GM12891 (cell line): ENCODE results near the gene ADGRB3. TPM values are rescaled to one million over a fixed set of nuclear protein-coding genes. Genes with fewer than 3 reads are reported as not detected.
A peak's percentile ranks its signal among the peaks of the same experiment; 100 is the strongest.

ENCODE experiments used
- DNase-seq: peaks from one replicate; pipeline ENCODE4 v3.0.0; 2011; ENCODE audit warnings: low spot score; ENCODE audit not compliant: insufficient read length
- FAIRE-seq: peaks from 2 replicates; lab custom pipeline; 2011; peaks lifted over from hg19 to GRCh38; lab: Jason Lieb, UNC
- PAX5 ChIP-seq: IDR thresholded peaks from 2 replicates; pipeline ENCODE4 v1.6.1; 2011; ENCODE audit warnings: low read length, moderate library complexity, mild to moderate bottlenecking; ENCODE audit not compliant: insufficient read depth, severe bottlenecking
- POLR2A ChIP-seq: IDR thresholded peaks from 2 replicates; pipeline ENCODE4 v1.6.1; 2011; ENCODE audit warnings: low read depth, low read length, control low read depth
- POLR2AphosphoS5 ChIP-seq: IDR thresholded peaks from 2 replicates; pipeline ENCODE4 v1.6.1; 2011; ENCODE audit warnings: low read depth, low read length, control low read depth
- POU2F2 ChIP-seq: IDR thresholded peaks from 2 replicates; pipeline ENCODE4 v1.6.1; 2011; ENCODE audit warnings: low read depth, mild to moderate bottlenecking, control low read depth, low read length, moderate library complexity
- SPI1 ChIP-seq: IDR thresholded peaks from 2 replicates; pipeline ENCODE4 v1.6.1; 2011; ENCODE audit warnings: low read depth, low read length, control low read depth
- TAF1 ChIP-seq: IDR thresholded peaks from 2 replicates; pipeline ENCODE4 v1.6.1; 2011; ENCODE audit warnings: low read depth, low read length, control low read depth
- polyA plus RNA-seq: library from polyadenylated mRNA; unstranded; fragments of >200 nt; gene quantifications from one replicate; pipeline ENCODE4 v1.2.1, GENCODE V29; 2012; ENCODE audit warnings: low read depth, missing spikeins, inconsistent platforms; ENCODE audit not compliant: missing spikeins

Gene ADGRB3
- not detected for polyA plus RNA-seq

DNA sequence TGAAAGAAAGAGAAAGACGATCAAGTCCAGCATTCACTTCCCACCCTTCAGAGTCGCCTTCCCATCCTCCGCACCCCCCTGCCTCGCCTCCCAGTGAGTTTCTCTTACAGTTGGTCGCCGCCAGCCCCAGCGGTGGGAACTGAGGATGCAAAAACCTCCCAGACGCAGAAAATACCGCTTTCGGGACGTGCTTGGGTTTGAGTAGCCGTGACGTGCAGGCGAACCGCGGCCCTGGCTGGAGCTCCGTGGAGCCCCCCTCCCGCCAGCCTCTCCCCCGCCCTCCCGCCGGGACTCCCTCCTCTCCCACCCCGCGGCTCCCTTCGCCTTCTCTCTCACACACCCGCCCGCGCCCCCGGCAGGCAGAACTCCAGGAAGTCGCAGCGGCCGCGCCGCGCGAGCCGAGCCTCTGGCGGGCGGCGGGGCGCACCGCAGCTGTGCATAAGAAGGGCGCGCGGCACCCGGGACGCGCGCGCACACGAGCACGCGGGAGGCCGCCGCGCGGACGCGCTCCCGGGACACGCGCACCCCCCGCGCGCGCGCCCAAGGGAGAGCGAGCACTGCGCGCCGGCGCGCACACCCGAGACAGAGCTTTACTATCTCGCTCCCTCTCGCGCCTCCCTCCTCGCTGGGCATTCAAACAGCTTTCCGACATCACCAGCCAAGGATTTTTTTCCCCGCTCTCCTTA, at the start of gene ADGRB3:
Gene ADGRB3 (plus strand): TSS at position 557 of the 686 bp plus-strand sequence. CDS start 3,394 bp downstream, outside the sequence.
- FAIRE-seq (peak; percentile 81), DNase-seq (peak; percentile 48)
- TF ChIP-seq TAF1 (no peak), PAX5 (no peak), POLR2AphosphoS5 (no peak), SPI1 (no peak), POLR2A (no peak), POU2F2 (no peak)

DNA sequence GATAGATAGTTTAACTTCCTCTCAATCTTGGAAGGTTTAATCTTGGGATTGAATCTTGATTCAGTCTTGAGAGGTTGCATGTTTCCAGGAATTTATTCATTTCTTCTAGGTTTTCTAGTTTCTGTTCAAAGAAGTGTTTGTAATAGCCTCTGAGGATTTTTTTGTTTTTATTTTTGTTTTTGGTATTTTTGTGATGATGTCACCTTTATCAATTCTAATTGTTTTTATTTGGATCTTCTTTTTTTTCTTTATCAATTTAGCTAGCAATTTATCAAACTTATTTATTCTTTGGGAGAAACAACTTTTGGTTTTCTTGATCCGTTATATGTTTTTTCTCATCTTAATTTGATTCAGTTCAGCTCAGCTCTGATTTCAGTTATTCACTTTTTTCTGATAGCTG, 41.5 kb upstream of the ADGRB3 start:
- no peak for FAIRE-seq
- DNase-seq = no peak
- no peak for TF ChIP-seq TAF1
- TF ChIP-seq POU2F2 = no peak
- TF ChIP-seq PAX5 = no peak
- TF ChIP-seq POLR2AphosphoS5 = no peak
- no peak for TF ChIP-seq POLR2A
- no peak for TF ChIP-seq SPI1

DNA sequence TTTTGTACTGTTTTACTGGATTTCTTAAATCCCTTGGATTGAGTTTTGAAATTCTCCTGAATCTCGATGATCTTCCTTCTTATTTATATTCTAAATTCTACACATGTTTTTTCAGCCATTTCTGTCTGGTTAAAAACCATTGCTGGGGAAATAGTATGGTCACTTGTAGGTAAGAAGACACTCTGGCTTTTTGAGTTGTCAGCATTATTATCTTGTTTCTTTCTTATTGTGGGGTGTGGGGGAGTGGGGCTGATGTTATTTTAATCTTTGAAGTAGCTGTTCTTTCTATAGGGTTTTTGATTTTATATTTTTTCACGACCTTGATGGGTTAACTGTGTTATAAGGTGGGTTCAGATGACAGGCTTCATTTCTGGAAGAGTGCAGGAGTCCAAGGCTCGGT, 37.4 kb upstream of the ADGRB3 start:
- DNase-seq = no peak
- FAIRE-seq = no peak

DNA sequence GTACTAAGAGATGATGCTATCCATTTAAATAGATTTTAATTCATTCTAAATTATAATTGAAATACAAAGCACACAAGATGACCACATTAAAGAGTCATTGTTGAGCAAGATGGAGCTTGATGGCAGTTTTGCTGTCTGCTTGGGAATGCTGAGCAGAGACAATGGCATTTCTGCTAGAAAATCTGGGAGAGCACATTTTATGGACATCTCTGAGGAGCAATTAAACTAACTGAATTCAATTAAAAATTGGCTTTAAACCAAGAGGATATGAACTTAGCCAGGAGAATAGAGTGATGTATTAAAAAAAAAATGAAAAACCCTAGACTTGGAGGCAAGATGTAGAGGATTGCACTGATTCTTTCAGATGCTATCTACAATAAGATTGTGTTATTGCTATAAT, 19.1 kb upstream of the ADGRB3 start:
- TF ChIP-seq POLR2AphosphoS5 = no peak
- no peak for TF ChIP-seq POLR2A
- no peak for TF ChIP-seq PAX5
- TF ChIP-seq TAF1 = no peak
- no peak for TF ChIP-seq POU2F2
- no peak for TF ChIP-seq SPI1
- no peak for FAIRE-seq
- no peak for DNase-seq

More for the DNA sequence above, 37.4 kb upstream of the ADGRB3 start:
- TF ChIP-seq POLR2A (no peak), TAF1 (no peak), POLR2AphosphoS5 (no peak)

DNA sequence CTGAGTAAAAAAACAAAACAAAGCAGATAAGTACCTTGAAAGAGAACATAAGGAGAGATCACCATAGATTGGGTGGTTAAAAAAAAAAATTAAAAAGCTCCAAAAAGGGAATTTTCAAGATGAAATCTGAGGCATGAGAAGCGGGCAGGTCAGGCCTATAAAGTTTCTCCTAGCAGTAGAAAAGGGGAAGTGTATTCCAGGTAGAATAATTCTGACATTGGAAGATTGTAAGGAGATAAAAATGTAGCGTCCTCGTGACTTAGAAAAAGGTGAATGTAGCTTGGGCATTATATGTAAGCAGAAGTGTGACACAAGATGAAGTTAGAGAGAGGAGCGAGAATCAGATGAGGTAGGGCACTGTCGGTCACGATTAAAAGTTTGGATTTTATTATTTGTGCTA, 9.1 kb upstream of the ADGRB3 start:
- FAIRE-seq (no peak), DNase-seq (no peak)
- TF ChIP-seq PAX5 (no peak), POLR2AphosphoS5 (no peak), POLR2A (no peak), SPI1 (no peak)

DNA sequence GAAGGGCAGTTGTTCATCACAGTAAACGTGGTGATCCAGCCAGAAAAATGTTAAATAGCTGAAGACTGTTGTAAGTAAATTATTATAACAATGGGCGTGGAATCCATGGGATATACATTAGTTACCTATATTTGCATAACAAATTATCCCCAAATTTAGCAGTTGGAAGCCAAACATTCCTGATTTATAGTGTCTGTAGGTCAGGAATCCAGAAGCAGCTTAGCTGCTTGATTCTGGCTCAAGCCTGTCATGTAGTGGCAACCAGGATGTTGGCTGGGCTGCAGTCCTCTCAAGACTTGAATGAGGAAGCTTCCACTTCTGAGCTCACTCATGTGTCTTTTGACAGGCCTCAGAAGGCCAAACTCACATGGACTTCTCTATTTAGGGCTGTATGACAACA, 6.9 kb upstream of the ADGRB3 start:
- FAIRE-seq (no peak), DNase-seq (no peak)
- TF ChIP-seq POU2F2 = no peak
- TF ChIP-seq TAF1 = no peak
- TF ChIP-seq POLR2AphosphoS5 = no peak
- no peak for TF ChIP-seq POLR2A

DNA sequence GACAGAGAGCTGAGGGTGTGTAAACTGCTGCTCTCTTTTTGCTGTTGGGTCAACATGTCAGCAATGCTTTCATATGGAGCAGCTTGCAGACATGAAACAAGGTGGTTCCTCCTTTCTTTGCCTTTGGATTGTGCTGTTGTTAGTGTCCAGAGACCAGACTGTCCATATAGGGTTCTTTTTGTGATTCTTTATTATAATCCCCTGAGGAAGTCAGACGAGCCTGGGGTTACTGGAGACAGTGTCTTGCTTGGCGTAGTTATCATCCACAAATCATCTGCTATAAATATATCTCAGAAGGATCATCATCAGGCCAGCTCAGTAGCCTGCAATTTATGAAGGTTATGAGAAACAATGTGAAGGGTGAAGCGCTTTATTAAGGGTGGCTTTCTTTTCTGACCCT, 2.3 kb upstream of the ADGRB3 start:
- no peak for FAIRE-seq
- DNase-seq = no peak
- TF ChIP-seq POLR2A = no peak
- no peak for TF ChIP-seq POLR2AphosphoS5
- TF ChIP-seq TAF1 = no peak
- TF ChIP-seq POU2F2 = no peak
- TF ChIP-seq SPI1 = no peak

DNA sequence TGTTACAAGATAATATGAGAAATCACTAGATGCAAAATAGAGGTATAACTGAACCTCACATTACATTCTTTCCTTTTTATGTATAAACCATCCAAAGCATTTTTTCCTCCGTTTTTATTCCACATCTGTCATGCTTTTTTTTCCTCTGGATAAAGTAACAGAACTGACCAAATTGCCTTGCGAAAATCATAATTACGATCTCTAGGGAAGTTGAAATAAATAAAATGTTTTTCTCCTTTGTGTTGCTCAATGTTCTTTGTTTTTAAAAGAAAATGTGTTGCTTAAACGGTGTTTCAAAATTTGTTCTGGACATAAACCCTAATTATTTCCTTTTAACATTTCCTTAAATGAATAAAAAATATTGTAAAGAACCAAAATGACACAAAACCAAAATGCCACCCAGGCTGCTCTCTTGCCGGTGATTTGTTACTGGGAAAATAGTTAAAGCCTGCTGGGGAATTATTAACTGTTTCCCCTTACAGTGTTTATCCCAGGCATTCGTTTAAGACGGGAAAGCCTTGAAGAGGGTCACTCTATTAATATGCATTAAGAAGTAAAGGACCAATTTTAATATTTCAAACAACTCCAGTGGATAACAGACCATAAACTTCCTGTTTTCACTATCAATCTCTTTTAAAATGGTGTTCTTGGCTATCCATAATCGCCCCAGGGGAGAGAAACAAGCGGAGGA, 1.7 kb upstream of the ADGRB3 start:
- FAIRE-seq (no peak), DNase-seq (no peak)
- TF ChIP-seq POU2F2 = no peak
- TF ChIP-seq TAF1 = no peak
- no peak for TF ChIP-seq PAX5
- no peak for TF ChIP-seq POLR2A
- TF ChIP-seq POLR2AphosphoS5 = no peak
- TF ChIP-seq SPI1 = no peak

DNA sequence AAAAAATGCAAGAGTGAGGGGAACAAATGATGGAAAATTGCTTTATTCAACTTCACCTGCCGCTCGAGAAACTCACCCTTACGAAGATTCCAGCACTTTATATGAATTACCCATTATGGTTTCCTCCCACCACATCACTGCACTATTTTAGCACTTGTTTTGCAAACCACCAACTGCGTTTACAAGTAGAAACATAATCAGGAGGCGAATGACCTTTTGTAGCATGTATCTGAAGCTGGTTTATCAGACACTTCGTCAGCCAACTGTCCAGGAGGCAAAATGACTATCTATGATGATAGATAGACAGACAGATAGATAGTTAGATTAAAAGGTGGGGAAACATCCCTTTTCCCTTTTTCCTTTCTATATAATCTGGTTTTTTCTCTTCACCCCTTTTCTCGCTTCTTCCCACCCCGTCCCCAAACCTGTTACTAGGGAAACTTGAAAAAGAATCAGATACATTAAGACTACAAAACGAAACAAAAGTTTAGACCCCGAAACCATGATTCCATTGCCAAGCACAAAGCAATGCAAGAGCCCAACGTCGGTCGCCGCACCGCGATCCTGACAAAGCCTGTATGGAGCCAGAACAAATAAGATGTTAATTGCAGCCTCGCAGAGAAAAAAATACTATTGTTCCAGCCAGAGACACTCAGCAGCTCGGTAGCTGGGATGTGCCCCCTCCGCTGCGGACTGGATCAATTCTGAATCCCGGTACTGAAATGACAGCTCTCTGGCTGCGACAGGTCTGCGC, 933 bp upstream of the ADGRB3 start:
- FAIRE-seq (peak; percentile 48), DNase-seq (no peak)
- no peak for TF ChIP-seq PAX5
- no peak for TF ChIP-seq POLR2A
- no peak for TF ChIP-seq POU2F2
- TF ChIP-seq TAF1 = no peak
- TF ChIP-seq POLR2AphosphoS5 = no peak
- no peak for TF ChIP-seq SPI1
